AG09319 (cell line): ENCODE data around the gene PAPPA.

Experiments
- DNase-seq: peaks from one replicate; pipeline ENCODE4 v3.0.0-alpha.2; 2010; ENCODE audit warnings: low read depth; ENCODE audit errors: extremely low read depth
- TF ChIP-seq, protein P1 (sequence below): IDR thresholded peaks from 2 replicates; pipeline ENCODE4 v1.5.1; 2011; ENCODE audit warnings: low read depth, mild to moderate bottlenecking, inconsistent platforms, low read length, moderate library complexity

Gene PAPPA

DNA sequence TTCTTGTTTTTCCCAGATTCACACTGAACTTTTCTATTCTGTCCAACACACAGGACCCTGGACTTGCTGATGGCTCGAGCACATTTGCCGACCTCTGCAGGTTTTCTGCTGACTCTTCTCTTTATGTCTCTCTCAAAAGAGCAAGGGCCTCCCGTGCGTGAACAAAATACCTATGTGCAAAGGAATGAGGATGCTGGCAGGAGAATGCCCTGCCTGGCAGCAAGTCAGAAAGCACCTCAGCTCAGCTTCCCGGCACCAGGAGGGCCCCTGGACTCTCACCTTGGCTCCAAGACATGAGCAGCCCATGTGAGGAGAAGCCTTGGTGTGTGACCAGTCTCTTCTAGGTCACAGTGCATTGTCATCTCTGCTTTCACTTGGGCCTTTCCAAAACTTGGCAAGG lies 36.1 kb downstream of the PAPPA start:
- DNase-seq: no peak
- TF ChIP-seq, protein P1, sequence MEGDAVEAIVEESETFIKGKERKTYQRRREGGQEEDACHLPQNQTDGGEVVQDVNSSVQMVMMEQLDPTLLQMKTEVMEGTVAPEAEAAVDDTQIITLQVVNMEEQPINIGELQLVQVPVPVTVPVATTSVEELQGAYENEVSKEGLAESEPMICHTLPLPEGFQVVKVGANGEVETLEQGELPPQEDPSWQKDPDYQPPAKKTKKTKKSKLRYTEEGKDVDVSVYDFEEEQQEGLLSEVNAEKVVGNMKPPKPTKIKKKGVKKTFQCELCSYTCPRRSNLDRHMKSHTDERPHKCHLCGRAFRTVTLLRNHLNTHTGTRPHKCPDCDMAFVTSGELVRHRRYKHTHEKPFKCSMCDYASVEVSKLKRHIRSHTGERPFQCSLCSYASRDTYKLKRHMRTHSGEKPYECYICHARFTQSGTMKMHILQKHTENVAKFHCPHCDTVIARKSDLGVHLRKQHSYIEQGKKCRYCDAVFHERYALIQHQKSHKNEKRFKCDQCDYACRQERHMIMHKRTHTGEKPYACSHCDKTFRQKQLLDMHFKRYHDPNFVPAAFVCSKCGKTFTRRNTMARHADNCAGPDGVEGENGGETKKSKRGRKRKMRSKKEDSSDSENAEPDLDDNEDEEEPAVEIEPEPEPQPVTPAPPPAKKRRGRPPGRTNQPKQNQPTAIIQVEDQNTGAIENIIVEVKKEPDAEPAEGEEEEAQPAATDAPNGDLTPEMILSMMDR: no peak

DNA sequence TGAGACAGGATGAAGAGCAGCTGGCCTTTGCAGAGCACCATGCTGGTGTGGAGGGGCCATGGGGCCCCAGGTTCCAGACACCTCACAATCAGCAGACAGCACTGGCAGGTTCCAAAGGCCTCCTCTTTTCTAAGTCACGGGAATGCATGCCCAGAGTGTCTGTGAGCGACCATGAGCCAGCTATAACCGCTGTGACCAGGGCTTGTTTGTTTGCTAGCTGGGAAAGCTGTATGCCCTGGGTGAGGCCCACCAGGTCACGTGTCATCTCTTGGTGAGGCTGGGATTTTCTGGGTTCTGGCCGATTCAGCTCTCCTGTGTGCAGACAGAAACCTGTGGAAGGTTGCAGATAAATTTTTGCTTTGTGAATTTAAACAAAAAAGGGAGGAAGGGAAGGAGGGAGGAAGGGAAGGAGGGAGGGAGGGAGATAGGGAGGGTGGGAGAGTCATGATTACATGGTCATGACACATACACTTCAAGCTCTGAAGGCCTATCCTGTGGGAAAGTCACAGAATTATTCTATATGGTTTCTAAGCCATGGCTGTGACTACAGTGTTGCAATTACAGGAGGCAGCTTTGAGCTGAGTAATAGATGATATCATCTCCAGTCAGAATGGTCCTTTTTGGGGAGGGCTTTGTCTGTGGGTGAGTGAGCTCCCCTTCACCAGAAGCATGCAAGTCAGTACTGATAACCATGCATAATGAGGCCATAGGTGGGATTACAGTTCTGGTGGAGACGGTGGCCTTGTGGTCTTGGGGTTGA lies 37.2 kb downstream of the PAPPA start:
- TF ChIP-seq, protein P1: no peak

DNA sequence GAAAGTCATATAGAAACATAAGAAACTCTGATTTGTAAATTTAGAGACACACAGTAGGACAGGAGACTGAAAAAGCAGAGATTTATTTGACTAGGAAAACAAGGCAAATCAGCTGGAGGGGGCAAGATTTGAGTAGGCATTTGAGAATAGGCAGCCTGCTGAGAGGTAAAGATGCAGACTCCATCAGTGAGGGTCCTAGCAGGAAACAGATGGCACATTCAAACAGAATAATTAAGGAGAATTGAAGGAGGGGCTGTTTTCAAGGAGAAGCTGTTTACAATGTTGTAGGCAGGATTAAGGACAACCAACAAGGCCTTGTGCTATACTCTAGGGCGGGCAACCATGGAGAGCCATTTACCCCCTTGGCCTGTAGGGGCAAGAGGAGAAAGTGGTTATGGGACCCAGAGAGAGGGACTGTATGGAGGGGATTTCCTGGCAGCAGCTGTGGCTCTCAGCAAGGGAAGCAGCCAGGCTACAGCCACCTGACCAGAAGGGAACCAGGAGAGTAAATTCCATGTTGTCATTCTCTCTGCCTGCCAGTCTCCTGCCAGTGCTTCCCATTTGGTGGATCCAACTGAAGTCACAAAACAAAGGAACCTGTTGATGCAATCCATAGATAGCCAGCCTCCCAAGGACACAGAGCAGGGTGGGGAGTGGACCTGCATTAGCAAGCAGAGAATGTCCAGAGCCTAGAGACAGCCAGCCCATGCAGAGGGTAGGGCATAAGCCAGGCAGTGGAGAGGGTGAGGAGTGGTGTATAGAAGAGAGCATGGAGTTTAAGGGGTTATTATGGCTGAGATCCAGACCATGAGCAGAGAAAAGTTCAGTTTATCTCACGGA lies 38.2 kb downstream of the PAPPA start:
- TF ChIP-seq, protein P1: no peak
- DNase-seq: no peak

More for the DNA sequence above, 37.2 kb downstream of the PAPPA start:
- no peak for DNase-seq

DNA sequence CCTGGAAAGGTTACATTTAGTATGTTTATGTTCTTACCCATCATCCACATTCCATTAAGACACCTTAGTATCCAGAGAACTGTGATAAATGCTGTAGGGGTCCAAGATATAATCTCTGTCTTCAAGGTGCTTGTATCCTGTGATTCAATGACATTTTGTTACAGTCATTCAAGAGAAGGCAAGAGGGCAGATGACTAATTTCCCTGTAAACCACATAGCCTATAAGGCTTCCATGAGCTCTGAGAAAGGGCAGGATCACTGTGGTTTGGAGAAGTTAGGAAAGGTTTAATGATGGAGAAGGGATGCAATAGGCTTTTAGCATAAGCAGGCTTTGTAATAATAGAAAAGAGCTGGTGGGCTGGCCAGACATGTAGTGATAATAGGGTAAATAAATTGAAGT lies 40.0 kb downstream of the PAPPA start:
- DNase-seq: no peak
- TF ChIP-seq, protein P1: no peak

DNA sequence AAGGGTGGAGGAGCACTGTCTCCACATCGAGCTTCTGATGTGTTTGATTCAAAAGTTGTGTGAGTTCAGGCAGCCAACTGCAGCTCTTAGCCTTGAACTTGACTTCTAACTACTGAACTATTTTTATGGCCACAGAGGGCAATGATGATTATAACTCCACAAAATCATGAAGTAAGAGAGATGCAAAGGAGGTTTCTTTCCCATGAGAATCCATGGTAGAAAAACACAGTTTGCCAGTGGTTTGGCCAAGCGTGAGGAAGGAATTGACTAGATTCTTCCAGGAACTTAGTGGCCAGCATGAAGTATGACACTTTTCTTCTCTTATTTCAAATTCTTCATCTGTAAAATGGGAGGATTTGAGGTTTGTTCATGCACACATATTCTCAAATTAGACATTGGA lies 43.2 kb downstream of the PAPPA start:
- DNase-seq: no peak
- TF ChIP-seq, protein P1: no peak

DNA sequence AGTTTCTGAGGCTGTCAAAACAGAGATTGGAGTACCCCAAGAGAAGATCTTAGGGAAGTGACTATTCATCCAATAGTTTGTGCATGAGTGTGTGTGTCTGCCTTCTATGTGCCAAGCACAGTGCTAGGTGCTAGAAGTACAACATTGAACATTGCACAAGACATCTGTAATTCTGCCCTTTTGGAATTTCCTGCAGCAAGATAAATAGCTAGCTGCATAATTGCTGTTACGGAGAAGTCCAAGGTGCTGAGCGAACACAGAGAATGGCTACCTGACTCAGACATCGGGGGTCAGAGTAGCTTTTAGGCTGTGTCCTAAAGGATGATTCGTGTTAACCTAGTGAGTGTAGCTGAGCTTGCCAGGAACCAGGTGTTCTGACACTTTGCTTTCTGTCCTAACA lies 44.8 kb downstream of the PAPPA start:
- no peak for DNase-seq

More for the DNA sequence above, 44.8 kb downstream of the PAPPA start:
- TF ChIP-seq, protein P1: no peak
